HepG2 (cell line): ENCODE measurements around the gene FAM120AOS. TPM values are rescaled to one million over a fixed set of nuclear protein-coding genes. Genes with fewer than 3 reads are reported as not detected.

Experiments
- ARNTL ChIP-seq: sonication (generic); formaldehyde crosslinking; IDR thresholded peaks from 2 replicates; pipeline ENCODE4 v1.4.0; 2020; ENCODE audit warnings: mild to moderate bottlenecking, missing genetic modification reagents
- DNMT1 ChIP-seq: sonication (generic); formaldehyde crosslinking; IDR thresholded peaks from 2 replicates; pipeline ENCODE4 v1.5.1; 2020; ENCODE audit warnings: mild to moderate bottlenecking, missing genetic modification reagents
- ETV6 ChIP-seq: sonication (generic); formaldehyde crosslinking; conservative IDR thresholded peaks from 2 replicates; pipeline ENCODE4 v1.4.0; 2020; ENCODE audit warnings: missing genetic modification reagents
- PBX3 ChIP-seq: sonication (generic); formaldehyde crosslinking; IDR thresholded peaks from 2 replicates; pipeline ENCODE4 v1.8.1; 2023; ENCODE audit warnings: missing genetic modification reagents, inconsistent platforms, borderline replicate concordance
- PRMT3 ChIP-seq: sonication (generic); formaldehyde crosslinking; IDR thresholded peaks from 2 replicates; pipeline ENCODE4 v1.8.1; 2022; ENCODE audit warnings: low read depth, mild to moderate bottlenecking, moderate library complexity, missing genetic modification reagents, borderline replicate concordance
- RXRB ChIP-seq: IDR thresholded peaks from 2 replicates; pipeline ENCODE4 v1.6.1; 2016; ENCODE audit warnings: borderline replicate concordance, missing genetic modification reagents, missing compliant biosample characterization
- SATB2 ChIP-seq: sonication (generic); formaldehyde crosslinking; IDR thresholded peaks from 2 replicates; pipeline ENCODE4 v1.5.0; 2020; ENCODE audit warnings: missing genetic modification reagents
- SNAPC4 ChIP-seq: sonication (generic); formaldehyde crosslinking; IDR thresholded peaks from 2 replicates; pipeline ENCODE4 v1.4.0; 2020; ENCODE audit warnings: mild to moderate bottlenecking, missing genetic modification reagents
- SP4 ChIP-seq: sonication (generic); formaldehyde crosslinking; IDR thresholded peaks from 2 replicates; pipeline ENCODE4 v1.8.1; 2023; ENCODE audit warnings: mild to moderate bottlenecking, missing genetic modification reagents
- SRSF1 ChIP-seq: fragments of 200-400 bp; formaldehyde crosslinking; optimal IDR thresholded peaks from 2 replicates; pipeline ENCODE3; 2017; ENCODE audit warnings: mild to moderate bottlenecking, low read depth, low read length, moderate library complexity
- ZBTB14 ChIP-seq: sonication (generic); formaldehyde crosslinking; IDR thresholded peaks from 2 replicates; pipeline ENCODE4 v1.4.0; 2020; ENCODE audit warnings: missing genetic modification reagents
- ZNF138 ChIP-seq: sonication (generic); formaldehyde crosslinking; IDR thresholded peaks from 2 replicates; pipeline ENCODE4 v1.5.0; 2020; ENCODE audit warnings: mild to moderate bottlenecking, low read depth, missing genetic modification reagents
- ZNF234 ChIP-seq: sonication (generic); formaldehyde crosslinking; conservative IDR thresholded peaks from 2 replicates; pipeline ENCODE4 v1.5.1; 2020; ENCODE audit warnings: mild to moderate bottlenecking, missing genetic modification reagents
- ZNF282 ChIP-seq: fragments of 450-650 bp; IDR thresholded peaks from 2 replicates; pipeline ENCODE4 v1.6.1; 2018; ENCODE audit not compliant: partially characterized antibody
- ZNF331 ChIP-seq: sonication (generic); formaldehyde crosslinking; IDR thresholded peaks from 2 replicates; pipeline ENCODE4 v1.4.0; 2020; ENCODE audit warnings: missing genetic modification reagents
- ZNF333 ChIP-seq: sonication (generic); formaldehyde crosslinking; IDR thresholded peaks from 2 replicates; pipeline ENCODE4 v1.4.0; 2020; ENCODE audit warnings: mild to moderate bottlenecking, missing genetic modification reagents, borderline replicate concordance
- ZNF44 ChIP-seq: sonication (generic); formaldehyde crosslinking; IDR thresholded peaks from 2 replicates; pipeline ENCODE4 v1.5.1; 2020; ENCODE audit warnings: mild to moderate bottlenecking, missing genetic modification reagents
- ZNF556 ChIP-seq: sonication (generic); formaldehyde crosslinking; IDR thresholded peaks from 2 replicates; pipeline ENCODE4 v1.4.0; 2020; ENCODE audit warnings: mild to moderate bottlenecking, missing genetic modification reagents, borderline replicate concordance
- ZNF781 ChIP-seq: sonication (generic); formaldehyde crosslinking; IDR thresholded peaks from 2 replicates; pipeline ENCODE4 v1.5.1; 2020; ENCODE audit warnings: borderline replicate concordance, mild to moderate bottlenecking, missing genetic modification reagents; ENCODE audit errors: not compliant biosample characterization
- polyA plus RNA-seq, 8 experiments: library from polyadenylated mRNA; depleted of rRNA in 3 of 8; stranded (reverse) in 7 of 8; unstranded in 1 of 8; fragments of >200 nt; fragmentation: Illumina TruSeq in 4 of 8; extraction: Trizol in 4 of 8; gene quantifications; 2 replicates each; pipeline versions ENCODE4 v1.2.1 to v1.2.3, GENCODE V29; 2011 to 2016; ENCODE audit warnings: low read depth in 4 of 8, missing spikeins in 1 of 8, mixed read lengths in 1 of 8; ENCODE audit not compliant: insufficient read depth in 1 of 8
- total RNA-seq, 5 experiments: library from RNA; depleted of rRNA; stranded (reverse); fragments of >200 nt; fragmentation: Illumina TruSeq; extraction: Trizol; gene quantifications; 2 replicates each; pipeline ENCODE4 v1.2.3, GENCODE V29; 2016; ENCODE audit warnings: low read depth in 1 of 5

The FAM120AOS gene
- total and polyA plus RNA-seq, 2 of the 13 experiments (the other 11 are each of a cell fraction or from before 2014, with no cell fraction given) = 28.2 to 34.6 TPM

GRCh38 chr9:93450945-93451815 is 2.2 kb downstream of the FAM120AOS start, which contains the start of gene FAM120A (continued):
- TF ChIP-seq PRMT3 = 0 out of 2 replicates have a peak, but pooled peaks have one; percentile 35
- peak; percentile 48; the same call in 1 of the 2 replicates for TF ChIP-seq ZNF138 (CRISPR knock-in tag)
- 0 out of 2 replicates have a peak, but pooled peaks have one; percentile 7 for TF ChIP-seq DNMT1
- TF ChIP-seq SP4 (CRISPR knock-in tag) = 0 out of 2 replicates have a peak, but pooled peaks have one; percentile 45
- no peak for TF ChIP-seq ZNF44 (CRISPR knock-in tag)
- peak; percentile 22 for TF ChIP-seq ZNF781 (CRISPR knock-in tag)
- peak; percentile 67; the same call in 1 of the 2 replicates for TF ChIP-seq ZNF556
- no peak for TF ChIP-seq ZNF282
- 0 out of 2 replicates have a peak, but pooled peaks have one; percentile 23 for TF ChIP-seq SATB2
- peak; percentile 45; the same call in 1 of the 2 replicates for TF ChIP-seq ZNF331 (CRISPR knock-in tag)
- TF ChIP-seq ZNF333 (CRISPR knock-in tag) = 0 out of 2 replicates have a peak, but pooled peaks have one; percentile 86
- no peak for TF ChIP-seq ZBTB14 (CRISPR knock-in tag)
- TF ChIP-seq ARNTL = 0 out of 2 replicates have a peak, but pooled peaks have one; percentile 19
- 0 out of 2 replicates have a peak, but pooled peaks have one; percentile 42 for TF ChIP-seq PBX3 (CRISPR knock-in tag)
- peak; percentile 72; the same call in 1 of the 2 replicates for TF ChIP-seq ZNF234 (CRISPR knock-in tag)
- no peak for TF ChIP-seq RXRB
- TF ChIP-seq ETV6 = peak; percentile 71; the same call in 1 of the 2 replicates
- 0 out of 2 replicates have a peak, but pooled peaks have one; percentile 47 for TF ChIP-seq SNAPC4 (CRISPR knock-in tag)
- TF ChIP-seq SRSF1 = peak; percentile 65
